ENCODE data around the gene SLC37A4. TPM values are rescaled to one million over a fixed set of nuclear protein-coding genes. Genes with fewer than 3 reads are reported as not detected.
A peak's percentile ranks its signal among the peaks of the same experiment; 100 is the strongest.

The SLC37A4 gene
- total and polyA plus RNA-seq, 2 donors, result 8.5 to 9.5 TPM

GRCh38 chr11:119057000-119057769, 26.5 kb upstream of the SLC37A4 start, which contains the start of gene HYOU1:
Gene HYOU1, minus strand, starts transcription at chr11:119057205. Its CDS starts 1,045 bp downstream, at chr11:119056160.
- under 1% methylated on average over 79 of the region's 79 CpGs for WGBS
- Histone ChIP-seq H3K9me3 (ENCODE audit: control insufficient read depth in 2 of 2, insufficient read depth in 1 of 2, low read length in 1 of 2) (no peaks in the 10 kb centered on the region), H3K4me3 (ENCODE audit: low read length in 2 of 2) (peak within 1 kb of the TSS; percentile 88 to 90), H3K27me3 (ENCODE audit: control insufficient read depth in 2 of 2, insufficient read depth in 1 of 2, low read length in 1 of 2) (no peaks in the 10 kb centered on the region), H3K4me1 (ENCODE audit: control insufficient read depth in 2 of 2, insufficient read depth in 2 of 2, low read length in 2 of 2) (peaks cover 12 to 23% of the 10 kb centered on the region in 2 donors), H3K27ac (ENCODE audit: low read depth in 1 of 2, low read length in 1 of 2) (peak within 1 kb of the TSS; percentile 85 to 92), H3K36me3 (ENCODE audit: control insufficient read depth in 2 of 2, insufficient read depth in 2 of 2, low read length in 1 of 2) (peaks cover 25 to 34% of the 10 kb centered on the region in 2 donors)
- DNase-seq (ENCODE audit: low read depth in 6 of 9, low spot score in 9 of 9), result peak; percentile 78 to 99 (median 95)

- no peaks in the 10 kb centered on the region for H3K9me3 ChIP-seq (ENCODE audit: control insufficient read depth in 2 of 2, insufficient read depth in 1 of 2, low read length in 1 of 2)
- DNase-seq (ENCODE audit: low read depth in 6 of 9, low spot score in 9 of 9), result peak in 4 of 9 donors; percentile 19 to 60 (median 36)
These were observed 25.8 kb upstream of the SLC37A4 start for GRCh38 chr11:119056421-119056999.

GRCh38 chr11:119055901-119056300, 25.2 kb upstream of the SLC37A4 start:
- peak in 1 of 9 donors; percentile 24 for DNase-seq (ENCODE audit: low read depth in 6 of 9, low spot score in 9 of 9)
- Histone ChIP-seq H3K27ac (ENCODE audit: low read depth in 1 of 2, low read length in 1 of 2) (peak overlapping the region in 1 of 2 donors; percentile 83), H3K4me3 (ENCODE audit: low read length in 2 of 2) (peak overlapping the region; percentile 88 to 90), H3K27me3 (ENCODE audit: control insufficient read depth in 2 of 2, insufficient read depth in 1 of 2, low read length in 1 of 2) (no peaks in the 10 kb centered on the region), H3K9me3 (ENCODE audit: control insufficient read depth in 2 of 2, insufficient read depth in 1 of 2, low read length in 1 of 2) (no peaks in the 10 kb centered on the region), H3K36me3 (ENCODE audit: control insufficient read depth in 2 of 2, insufficient read depth in 2 of 2, low read length in 1 of 2) (peaks cover 38 to 47% of the 10 kb centered on the region in 2 donors), H3K4me1 (ENCODE audit: control insufficient read depth in 2 of 2, insufficient read depth in 2 of 2, low read length in 2 of 2) (peaks cover 12 to 23% of the 10 kb centered on the region in 2 donors)
- 74% methylated on average over 6 of the region's 6 CpGs for WGBS

More at GRCh38 chr11:119056421-119056999, 25.8 kb upstream of the SLC37A4 start:
- WGBS, result under 1% methylated on average over 48 of the region's 48 CpGs
- Histone ChIP-seq H3K27me3 (ENCODE audit: control insufficient read depth in 2 of 2, insufficient read depth in 1 of 2, low read length in 1 of 2) (no peaks in the 10 kb centered on the region), H3K36me3 (ENCODE audit: control insufficient read depth in 2 of 2, insufficient read depth in 2 of 2, low read length in 1 of 2) (peaks cover 32 to 41% of the 10 kb centered on the region in 2 donors), H3K27ac (ENCODE audit: low read depth in 1 of 2, low read length in 1 of 2) (peak overlapping the region; percentile 83 to 92), H3K4me1 (ENCODE audit: control insufficient read depth in 2 of 2, insufficient read depth in 2 of 2, low read length in 2 of 2) (peaks cover 12 to 23% of the 10 kb centered on the region in 2 donors), H3K4me3 (ENCODE audit: low read length in 2 of 2) (peak overlapping the region; percentile 88 to 90)

DNA sequence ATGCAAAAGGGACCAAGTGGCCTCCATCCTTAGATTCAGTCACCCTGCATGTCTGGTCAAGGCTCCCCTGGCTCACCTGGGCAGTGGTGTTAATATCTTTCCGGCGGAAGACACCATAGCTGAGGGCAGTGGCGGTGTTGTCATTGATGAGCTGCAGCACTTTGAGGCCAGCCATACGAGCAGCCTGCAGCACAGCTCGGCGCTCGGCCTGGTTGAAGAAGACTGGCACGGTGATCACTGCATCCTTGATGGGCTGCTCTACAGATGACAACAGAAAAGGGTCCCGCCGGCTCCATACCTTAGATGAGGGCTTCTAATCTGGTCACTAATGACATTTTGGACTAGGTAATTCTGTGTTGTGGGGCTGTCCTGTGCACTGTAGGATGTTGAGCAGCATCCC, 23.7 kb upstream of the SLC37A4 start:
- WGBS, result 98% methylated on average over 10 of the region's 10 CpGs
- DNase-seq (ENCODE audit: low read depth in 6 of 9, low spot score in 9 of 9), result no peak
- H3K9me3 ChIP-seq (ENCODE audit: control insufficient read depth in 2 of 2, insufficient read depth in 1 of 2, low read length in 1 of 2), result no peaks in the 10 kb centered on the region
- H3K27me3 ChIP-seq (ENCODE audit: control insufficient read depth in 2 of 2, insufficient read depth in 1 of 2, low read length in 1 of 2), result no peaks in the 10 kb centered on the region
- peaks cover 48 to 61% of the 10 kb centered on the region in 2 donors for H3K36me3 ChIP-seq (ENCODE audit: control insufficient read depth in 2 of 2, insufficient read depth in 2 of 2, low read length in 1 of 2)
- H3K4me3 ChIP-seq (ENCODE audit: low read length in 2 of 2), result no peak overlapping the region
- peaks cover 12 to 23% of the 10 kb centered on the region in 2 donors for H3K4me1 ChIP-seq (ENCODE audit: control insufficient read depth in 2 of 2, insufficient read depth in 2 of 2, low read length in 2 of 2)
- H3K27ac ChIP-seq (ENCODE audit: low read depth in 1 of 2, low read length in 1 of 2), result no peak overlapping the region

DNA sequence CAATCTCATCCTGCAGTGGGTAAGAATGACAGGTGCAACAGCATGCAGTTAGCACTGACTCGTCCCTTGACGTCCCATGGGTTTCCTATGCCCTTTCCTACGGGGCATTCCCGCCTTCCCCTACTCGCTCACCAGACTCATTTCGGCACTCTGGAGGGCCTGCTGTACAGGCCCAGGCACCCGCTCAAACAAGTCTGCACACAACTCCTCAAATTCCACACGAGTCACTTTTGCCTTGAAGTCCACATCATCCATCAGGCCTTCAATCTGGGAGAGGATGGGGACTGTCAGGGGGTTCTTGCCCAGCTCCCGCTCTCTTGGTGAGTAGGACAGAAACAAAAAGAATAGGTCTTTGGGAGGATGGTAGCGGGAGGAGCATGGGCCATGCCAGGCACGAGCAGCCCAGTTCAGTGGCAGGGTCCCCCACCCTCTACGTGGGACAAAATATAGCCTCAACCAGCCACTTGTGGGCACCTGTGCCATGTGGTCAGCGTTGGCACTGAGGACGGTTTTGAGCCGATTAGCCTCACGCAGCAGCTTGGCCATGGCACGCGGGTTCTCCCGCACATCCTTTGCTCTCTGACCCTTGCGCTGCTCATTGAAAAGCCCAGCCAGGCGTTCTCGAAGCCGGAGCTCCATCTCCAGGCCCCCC, 21.6 kb upstream of the SLC37A4 start:
- H3K9me3 ChIP-seq (ENCODE audit: control insufficient read depth in 2 of 2, insufficient read depth in 1 of 2, low read length in 1 of 2), result no peaks in the 10 kb centered on the region
- DNase-seq (ENCODE audit: low read depth in 6 of 9, low spot score in 9 of 9), result no peak
- peaks cover 6 to 16% of the 10 kb centered on the region in 2 donors for H3K4me1 ChIP-seq (ENCODE audit: control insufficient read depth in 2 of 2, insufficient read depth in 2 of 2, low read length in 2 of 2)
- H3K27ac ChIP-seq (ENCODE audit: low read depth in 1 of 2, low read length in 1 of 2), result peak overlapping the region in 1 of 2 donors; percentile 62
- no peaks in the 10 kb centered on the region for H3K27me3 ChIP-seq (ENCODE audit: control insufficient read depth in 2 of 2, insufficient read depth in 1 of 2, low read length in 1 of 2)
- no peak overlapping the region for H3K4me3 ChIP-seq (ENCODE audit: low read length in 2 of 2)
- WGBS, result 96% methylated on average over 23 of the region's 23 CpGs
- peaks cover 69 to 82% of the 10 kb centered on the region in 2 donors for H3K36me3 ChIP-seq (ENCODE audit: control insufficient read depth in 2 of 2, insufficient read depth in 2 of 2, low read length in 1 of 2)

GRCh38 chr11:119051440-119052162, 20.9 kb upstream of the SLC37A4 start:
- WGBS, result 94% methylated on average over 17 of the region's 17 CpGs
- Histone ChIP-seq H3K27ac (ENCODE audit: low read depth in 1 of 2, low read length in 1 of 2) (peak overlapping the region in 1 of 2 donors; percentile 62), H3K36me3 (ENCODE audit: control insufficient read depth in 2 of 2, insufficient read depth in 2 of 2, low read length in 1 of 2) (peaks cover 73 to 88% of the 10 kb centered on the region in 2 donors), H3K9me3 (ENCODE audit: control insufficient read depth in 2 of 2, insufficient read depth in 1 of 2, low read length in 1 of 2) (no peaks in the 10 kb centered on the region), H3K4me1 (ENCODE audit: control insufficient read depth in 2 of 2, insufficient read depth in 2 of 2, low read length in 2 of 2) (peaks cover 6 to 16% of the 10 kb centered on the region in 2 donors), H3K27me3 (ENCODE audit: control insufficient read depth in 2 of 2, insufficient read depth in 1 of 2, low read length in 1 of 2) (no peaks in the 10 kb centered on the region), H3K4me3 (ENCODE audit: low read length in 2 of 2) (no peak overlapping the region)
- peak in 1 of 9 donors; percentile 20 for DNase-seq (ENCODE audit: low read depth in 6 of 9, low spot score in 9 of 9)

DNA sequence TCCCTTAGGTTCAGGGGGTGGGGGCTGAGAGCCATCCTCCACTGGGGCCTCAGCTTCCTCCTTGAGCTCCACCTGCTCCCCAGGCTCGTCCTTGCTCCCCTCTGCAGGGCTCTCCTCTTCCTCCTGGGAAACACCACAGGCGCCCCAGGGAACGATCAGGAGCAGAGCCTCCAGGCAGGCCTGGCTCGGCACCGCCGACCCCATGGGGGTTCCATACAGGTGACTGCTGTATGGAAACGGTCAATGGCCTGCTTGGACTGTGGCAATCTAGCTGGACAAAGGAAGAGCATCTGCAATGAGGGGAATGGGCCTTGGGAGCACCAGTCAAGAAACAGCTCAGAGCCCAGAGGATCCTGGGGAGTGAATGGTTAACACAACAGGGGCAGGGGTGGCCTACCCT, 18.4 kb upstream of the SLC37A4 start:
- Histone ChIP-seq H3K36me3 (ENCODE audit: control insufficient read depth in 2 of 2, insufficient read depth in 2 of 2, low read length in 1 of 2) (peaks cover 87 to 95% of the 10 kb centered on the region in 2 donors), H3K9me3 (ENCODE audit: control insufficient read depth in 2 of 2, insufficient read depth in 1 of 2, low read length in 1 of 2) (no peaks in the 10 kb centered on the region), H3K4me3 (ENCODE audit: low read length in 2 of 2) (no peak overlapping the region), H3K4me1 (ENCODE audit: control insufficient read depth in 2 of 2, insufficient read depth in 2 of 2, low read length in 2 of 2) (no peaks in the 10 kb centered on the region), H3K27me3 (ENCODE audit: control insufficient read depth in 2 of 2, insufficient read depth in 1 of 2, low read length in 1 of 2) (no peaks in the 10 kb centered on the region), H3K27ac (ENCODE audit: low read depth in 1 of 2, low read length in 1 of 2) (no peak overlapping the region)
- over 99% methylated on average over 7 of the region's 7 CpGs for WGBS
- DNase-seq (ENCODE audit: low read depth in 6 of 9, low spot score in 9 of 9), result no peak

- DNase-seq (ENCODE audit: low read depth in 6 of 9, low spot score in 9 of 9), result no peak
- WGBS, result 96% methylated on average over 9 of the region's 9 CpGs
- no peak overlapping the region for H3K4me3 ChIP-seq (ENCODE audit: low read length in 2 of 2)
- H3K27ac ChIP-seq (ENCODE audit: low read depth in 1 of 2, low read length in 1 of 2), result no peak overlapping the region
- no peaks in the 10 kb centered on the region for H3K9me3 ChIP-seq (ENCODE audit: control insufficient read depth in 2 of 2, insufficient read depth in 1 of 2, low read length in 1 of 2)
- peaks cover 84 to 90% of the 10 kb centered on the region in 2 donors for H3K36me3 ChIP-seq (ENCODE audit: control insufficient read depth in 2 of 2, insufficient read depth in 2 of 2, low read length in 1 of 2)
- H3K4me1 ChIP-seq (ENCODE audit: control insufficient read depth in 2 of 2, insufficient read depth in 2 of 2, low read length in 2 of 2), result no peaks in the 10 kb centered on the region
- H3K27me3 ChIP-seq (ENCODE audit: control insufficient read depth in 2 of 2, insufficient read depth in 1 of 2, low read length in 1 of 2), result no peaks in the 10 kb centered on the region
These were observed 18.0 kb upstream of the SLC37A4 start for GRCh38 chr11:119048644-119049043.

All from thymus (tissue), 11 donors.